HG03565 (cell line): Measurements from ENCODE around the gene ANXA10.
"Not testable (repeated sequence)": the region's sequence is repeated elsewhere in the genome, so short reads cannot be mapped to it uniquely, and the experiment has no call there.

Experiments
- ATAC-seq: cut with Tn5 transposase; IDR thresholded peaks from one replicate; pipeline ENCODE4 v1.9.1; 2021; ENCODE audit warnings: mild to moderate bottlenecking, moderate library complexity; ENCODE audit not compliant: unreplicated experiment

ANXA10 gene

DNA sequence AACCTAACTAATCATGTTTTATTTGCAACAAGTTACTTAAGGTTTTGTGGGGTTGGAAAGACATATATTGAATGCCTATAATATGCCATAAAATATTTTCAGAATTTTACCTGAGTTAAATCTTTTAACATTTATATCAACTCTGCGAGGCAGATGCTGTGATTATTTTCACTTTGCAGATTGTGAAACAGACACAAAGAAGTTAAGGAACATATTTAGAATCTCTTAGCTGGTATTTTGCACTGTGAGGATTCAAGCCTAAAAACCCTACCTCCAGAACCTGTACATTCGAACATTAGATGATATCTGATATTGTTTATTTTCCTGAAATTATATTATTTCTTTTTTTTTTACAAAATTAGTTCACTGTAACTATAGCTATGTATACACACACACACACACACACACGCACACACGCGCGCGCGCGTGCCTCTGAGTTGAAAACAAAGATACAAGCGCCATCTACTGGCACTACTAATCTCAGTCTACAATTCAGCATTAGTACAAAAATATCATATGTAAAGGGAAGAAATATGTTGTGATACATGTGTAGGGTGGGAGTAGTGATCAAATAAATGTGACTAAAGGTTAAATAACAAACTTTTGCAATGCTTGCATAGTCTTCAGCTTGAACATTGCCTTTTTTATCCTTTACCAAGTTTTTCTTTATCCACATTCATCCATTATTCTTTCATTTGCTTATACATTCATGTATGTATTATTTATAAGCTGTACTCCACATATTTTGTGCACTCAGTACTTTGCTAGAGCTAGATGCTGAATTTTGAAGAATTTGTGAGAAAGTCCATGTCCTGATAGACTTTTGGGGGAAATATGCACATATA lies 61.5 kb downstream of the ANXA10 start:
- peak; percentile 85 for ATAC-seq

DNA sequence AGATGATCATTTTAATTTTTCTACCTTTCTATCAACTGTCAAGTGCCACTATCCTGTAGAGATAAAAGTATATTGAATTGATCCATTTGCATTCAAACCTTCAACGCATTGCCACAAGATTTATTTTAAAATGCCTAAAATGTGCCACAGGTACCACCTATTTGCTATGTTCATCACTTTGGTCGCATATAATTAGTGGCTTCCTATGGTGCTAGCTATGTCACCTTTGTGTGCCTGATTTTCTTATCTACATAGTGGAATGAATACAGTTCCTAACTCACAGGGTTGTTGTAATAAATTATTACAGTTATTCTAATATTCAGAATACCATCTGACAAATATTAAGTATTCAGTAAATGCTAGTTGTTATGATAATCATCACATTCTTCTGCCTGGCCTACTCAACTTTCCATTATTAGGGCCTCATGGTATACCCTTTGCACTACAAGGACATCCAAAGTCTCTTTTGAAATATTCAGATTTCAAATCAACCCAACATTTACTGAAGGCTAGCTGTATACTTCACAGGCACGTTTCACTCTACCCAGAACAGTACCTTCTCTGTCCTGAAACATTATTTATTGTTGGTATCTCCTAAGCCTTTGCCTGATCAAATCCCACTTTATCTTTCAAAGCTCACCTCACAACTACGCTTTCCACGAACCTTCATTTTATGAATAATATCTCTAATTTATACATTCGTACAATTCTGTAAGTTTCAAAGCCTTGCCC lies 62.4 kb downstream of the ANXA10 start:
- no peak for ATAC-seq

DNA sequence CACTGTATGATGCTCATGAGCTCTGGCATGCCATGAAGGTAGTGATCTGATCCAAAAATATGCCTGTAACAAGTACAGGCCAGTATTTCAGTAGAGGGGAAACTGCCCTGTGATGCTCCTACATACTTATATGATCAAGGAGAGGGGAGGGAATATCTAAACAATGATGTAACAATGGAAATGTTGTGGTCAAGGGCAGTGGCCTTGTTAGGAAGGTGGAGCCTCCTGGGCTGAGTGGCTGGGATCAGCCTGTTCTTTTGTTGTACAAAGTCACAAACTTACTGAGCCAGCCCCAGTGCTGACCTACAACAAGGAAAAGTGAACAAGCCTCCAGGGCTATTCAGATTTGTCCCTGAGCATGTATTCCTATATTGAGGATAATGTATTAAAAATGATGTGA lies 70.3 kb downstream of the ANXA10 start:
- ATAC-seq: no peak

DNA sequence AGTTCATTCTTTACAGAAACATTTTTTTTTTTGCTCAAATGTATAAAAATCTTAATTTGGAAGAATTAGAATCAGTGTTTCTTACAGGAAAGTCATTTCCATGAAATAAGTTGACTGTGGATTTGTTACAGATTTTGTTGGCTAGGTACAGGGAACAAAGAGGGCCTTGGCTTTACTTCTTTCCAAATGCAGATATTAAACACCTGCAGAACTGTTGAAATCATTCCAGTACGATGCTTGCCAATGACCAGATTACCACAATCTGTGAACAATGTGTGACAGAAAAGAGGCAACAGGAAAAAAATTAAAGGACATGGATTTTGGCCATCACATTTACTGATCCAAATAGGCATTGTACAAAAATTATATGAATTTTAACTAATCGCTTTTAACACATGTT lies 70.8 kb downstream of the ANXA10 start:
- no peak for ATAC-seq

DNA sequence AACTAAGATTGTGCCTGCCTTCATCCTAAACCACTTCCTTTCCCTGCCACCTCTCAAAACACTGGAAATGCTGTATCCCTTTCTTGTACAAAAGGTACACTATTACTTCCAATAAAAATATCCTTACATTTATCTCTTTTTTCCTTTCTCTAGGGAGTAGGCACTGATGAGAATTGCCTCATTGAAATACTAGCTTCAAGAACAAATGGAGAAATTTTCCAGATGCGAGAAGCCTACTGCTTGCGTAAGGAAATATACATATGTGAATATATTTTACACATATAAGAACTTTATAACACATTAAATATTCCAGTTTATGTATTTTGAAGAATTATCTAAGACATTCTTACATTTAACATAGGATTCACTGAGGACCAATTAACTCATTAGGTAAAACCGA lies 71.7 kb downstream of the ANXA10 start:
- ATAC-seq: no peak

DNA sequence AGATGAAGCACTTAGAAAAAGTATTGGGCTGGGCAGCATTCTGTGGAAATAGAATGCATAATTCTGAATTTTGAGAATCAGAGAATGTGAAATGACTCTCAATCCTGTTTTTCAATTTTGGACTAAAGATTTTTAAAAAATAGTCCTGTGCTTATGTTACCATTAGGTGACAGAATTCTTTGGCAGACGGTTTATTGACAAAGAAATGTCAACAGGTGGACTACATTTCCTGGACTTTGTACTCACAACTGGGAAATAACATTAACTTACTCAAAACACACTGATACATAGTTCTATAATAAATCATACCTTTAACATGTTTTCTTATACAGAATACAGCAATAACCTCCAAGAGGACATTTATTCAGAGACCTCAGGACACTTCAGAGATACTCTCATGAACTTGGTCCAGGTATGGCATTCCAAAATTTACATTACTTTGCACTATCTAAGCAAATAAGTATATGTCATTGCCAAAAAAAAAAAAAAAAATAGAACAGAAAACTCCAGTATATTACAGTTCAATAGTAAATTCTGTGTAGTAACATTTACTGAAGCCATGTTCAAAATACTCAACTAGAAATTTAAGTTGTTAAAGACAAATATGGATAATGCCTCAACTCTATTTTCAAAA lies 72.7 kb downstream of the ANXA10 start:
- no peak for ATAC-seq

DNA sequence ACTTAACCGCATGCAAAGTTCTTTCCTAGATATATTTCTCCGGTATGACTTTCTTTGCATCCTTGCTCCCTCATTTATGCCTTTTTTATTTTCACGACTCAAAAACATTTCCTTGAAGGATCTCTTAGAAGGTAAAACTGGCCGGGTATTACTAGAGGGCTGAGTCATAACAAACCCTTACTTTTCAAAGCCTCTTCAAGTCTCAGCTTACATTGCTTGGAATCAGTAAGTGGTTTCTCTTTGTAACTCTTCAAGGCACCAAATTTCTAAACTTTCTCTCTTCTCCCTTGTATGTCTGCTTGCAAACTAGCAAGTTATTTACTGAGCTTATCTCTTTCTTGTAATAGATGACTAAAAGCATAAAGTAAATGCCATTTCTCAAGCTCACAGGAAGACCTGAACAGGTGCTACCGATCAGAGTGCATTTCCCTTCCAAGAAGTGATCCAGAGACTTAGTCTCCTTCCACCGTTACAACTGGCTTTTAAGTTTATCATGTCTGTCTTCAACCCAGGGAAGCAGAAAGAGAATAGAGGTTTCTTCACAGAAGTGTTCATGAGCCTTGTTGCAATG lies 75.5 kb downstream of the ANXA10 start:
- ATAC-seq: peak; percentile 80

DNA sequence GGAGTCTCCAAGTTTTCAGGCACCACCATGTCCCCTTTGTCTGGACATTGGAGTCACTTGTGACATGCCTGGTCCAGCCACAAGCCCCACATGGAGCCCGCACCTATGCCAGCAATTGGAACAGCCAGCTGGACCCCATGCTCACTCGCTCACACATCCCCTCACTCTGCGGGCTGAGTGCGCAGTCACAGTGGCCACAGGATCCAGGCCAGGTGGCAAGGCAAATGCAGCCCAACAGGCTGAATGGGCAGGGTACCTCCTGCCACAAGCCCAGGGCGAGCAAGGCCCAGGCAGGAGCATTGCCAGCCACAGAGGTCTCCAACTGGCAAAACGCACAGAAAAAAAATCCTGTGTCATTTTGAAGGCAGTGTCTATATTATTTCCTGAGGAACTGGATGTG lies 82.0 kb downstream of the ANXA10 start:
- ATAC-seq: no peak

DNA sequence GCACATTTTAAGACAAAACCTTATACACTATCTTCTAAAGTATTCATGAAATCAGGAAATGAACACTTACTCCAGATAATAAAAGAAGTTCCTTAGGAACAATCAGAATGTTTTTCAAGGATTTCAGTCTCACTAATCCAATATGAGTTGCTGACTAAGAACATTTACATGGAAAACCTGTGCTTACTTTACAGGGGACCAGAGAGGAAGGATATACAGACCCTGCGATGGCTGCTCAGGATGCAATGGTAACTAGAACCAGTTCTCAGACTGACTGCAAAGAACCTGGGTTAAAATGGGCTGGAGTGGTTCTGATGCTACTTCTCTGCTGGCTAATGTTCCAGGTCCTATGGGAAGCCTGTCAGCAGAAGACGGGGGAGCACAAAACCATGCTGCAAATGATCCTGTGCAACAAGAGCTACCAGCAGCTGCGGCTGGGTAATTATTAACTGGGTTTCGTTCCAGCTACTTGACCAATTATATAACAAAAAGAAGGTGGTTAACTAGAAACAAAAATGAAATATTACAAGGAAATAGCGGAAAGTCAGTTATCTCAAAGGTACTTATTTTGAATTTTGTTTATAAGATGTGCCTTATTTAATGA lies 85.3 kb downstream of the ANXA10 start:
- no peak for ATAC-seq

DNA sequence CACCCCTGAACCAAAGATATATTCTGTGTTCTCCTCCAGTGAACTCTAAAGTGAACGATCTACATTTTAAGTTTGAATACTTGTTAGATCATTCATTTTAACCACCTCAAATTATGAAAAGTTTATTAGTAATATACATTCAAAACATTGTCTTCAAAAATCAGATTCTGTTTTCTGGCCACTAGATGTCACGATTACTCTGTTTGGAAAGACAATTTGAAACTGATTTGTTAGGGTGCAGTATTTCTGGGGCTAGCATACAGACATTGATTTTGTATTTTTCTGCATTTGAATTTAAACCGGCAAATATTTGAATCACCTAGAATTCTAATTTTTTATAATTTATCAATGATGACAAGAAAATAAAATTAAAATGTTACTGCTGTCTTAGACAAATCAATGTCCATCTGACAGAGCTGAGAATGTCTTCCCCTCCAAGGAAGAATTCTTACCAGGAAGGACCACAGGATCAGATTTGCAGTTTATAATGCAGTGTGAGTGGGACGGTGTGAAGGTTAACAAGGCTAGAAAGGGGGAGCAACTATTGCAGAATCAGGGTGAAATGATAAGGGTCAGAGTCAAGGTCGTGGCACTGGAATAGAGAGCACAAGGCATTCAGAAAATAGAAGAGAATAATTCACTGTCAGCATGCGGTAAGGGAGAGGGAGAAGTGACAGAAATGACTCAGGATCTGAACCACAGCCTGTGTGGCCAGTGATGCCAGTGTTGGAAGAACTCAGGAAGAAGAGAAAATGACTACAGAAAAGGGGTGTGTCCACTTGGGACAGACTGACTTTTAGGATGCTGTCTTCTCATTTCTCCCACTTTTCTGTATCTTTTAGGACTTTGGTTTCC lies 91.6 kb downstream of the ANXA10 start:
- no peak for ATAC-seq

DNA sequence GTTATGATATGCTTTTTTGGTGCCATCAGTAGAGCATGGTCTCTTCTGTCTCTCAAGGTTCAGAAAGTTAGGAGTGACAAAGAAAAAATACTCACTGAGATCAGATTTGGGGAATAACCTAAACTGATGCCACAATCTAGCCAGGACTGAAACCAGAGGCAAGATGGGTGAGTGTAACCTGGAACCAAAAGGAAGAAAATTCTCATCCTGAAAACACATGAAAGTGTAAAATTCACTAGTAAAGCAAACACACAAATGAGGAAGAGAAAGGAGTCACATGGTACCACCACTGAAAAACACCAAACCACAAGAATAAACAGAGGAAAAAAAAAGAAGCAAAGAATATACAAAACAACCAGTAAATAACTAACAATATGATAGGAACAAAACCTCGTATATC lies 96.4 kb downstream of the ANXA10 start:
- ATAC-seq: peak; percentile 43

DNA sequence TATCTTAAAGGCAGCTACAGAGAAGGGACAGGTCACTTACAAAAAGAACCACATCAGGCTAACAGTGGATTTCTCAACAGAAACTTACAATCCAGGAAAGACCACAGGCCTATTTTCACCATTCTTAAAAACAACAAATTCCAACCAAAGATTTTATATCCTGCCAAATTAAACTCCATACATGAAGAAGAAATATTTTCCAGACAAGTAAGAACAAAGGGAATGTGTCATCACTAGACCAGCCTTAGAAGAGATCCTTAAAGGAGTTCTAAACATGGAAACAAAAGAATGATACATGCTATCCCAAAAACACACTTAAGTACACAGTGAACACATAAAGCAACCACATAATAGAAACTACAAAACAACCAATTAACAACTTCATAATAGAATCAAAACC lies 105.6 kb downstream of the ANXA10 start:
- no peak for ATAC-seq

DNA sequence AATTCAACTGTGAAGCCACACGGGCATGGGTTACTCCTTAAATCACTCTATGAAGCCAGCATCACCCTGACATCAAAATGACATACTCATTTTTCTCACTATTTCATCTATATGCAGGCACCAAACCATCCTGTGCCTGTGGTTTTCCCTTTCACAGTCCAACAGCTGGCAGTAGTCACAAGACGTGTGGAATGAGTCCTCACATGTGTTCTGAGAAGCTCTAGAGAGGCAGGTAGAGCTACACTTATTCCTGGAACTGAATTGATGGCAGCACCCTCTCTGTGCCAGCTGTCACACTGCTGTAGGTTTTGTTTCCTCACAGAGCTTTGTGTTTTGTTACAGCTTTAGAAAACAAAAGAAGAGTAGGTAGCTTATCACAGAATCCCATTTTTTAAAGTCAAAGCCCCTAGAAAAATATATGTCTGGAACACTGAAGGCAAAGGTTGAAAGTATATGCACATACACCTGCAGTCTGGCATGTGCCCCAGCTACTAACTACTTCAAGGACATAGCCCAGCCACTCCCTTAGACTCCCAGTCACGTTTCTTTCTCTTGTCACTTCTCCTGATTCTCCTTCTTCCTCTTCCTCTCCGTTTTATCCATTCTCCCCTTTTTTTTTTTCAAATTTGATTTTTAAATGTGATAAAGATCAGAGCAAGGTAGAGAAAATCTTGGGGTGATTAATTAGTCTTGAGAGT lies 107.1 kb downstream of the ANXA10 start:
- ATAC-seq: no peak

DNA sequence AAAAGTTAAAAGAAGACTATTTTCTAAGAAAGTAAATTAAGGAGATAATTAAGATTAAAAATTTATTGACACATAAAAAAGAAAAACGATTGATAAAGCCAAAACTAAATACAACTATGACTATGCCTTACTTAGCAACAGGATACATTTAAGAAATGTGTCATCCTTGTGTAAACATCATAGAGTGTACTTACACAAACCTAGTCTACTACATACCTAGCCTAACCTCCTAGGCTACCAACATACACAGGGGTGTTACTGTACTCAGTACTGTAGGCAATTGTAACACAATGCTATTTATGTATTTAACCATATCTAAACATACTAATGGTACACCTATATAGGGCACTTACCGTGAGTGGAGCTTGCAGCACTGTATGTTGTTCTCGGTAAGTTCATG lies 108.3 kb downstream of the ANXA10 start:
- no peak for ATAC-seq

DNA sequence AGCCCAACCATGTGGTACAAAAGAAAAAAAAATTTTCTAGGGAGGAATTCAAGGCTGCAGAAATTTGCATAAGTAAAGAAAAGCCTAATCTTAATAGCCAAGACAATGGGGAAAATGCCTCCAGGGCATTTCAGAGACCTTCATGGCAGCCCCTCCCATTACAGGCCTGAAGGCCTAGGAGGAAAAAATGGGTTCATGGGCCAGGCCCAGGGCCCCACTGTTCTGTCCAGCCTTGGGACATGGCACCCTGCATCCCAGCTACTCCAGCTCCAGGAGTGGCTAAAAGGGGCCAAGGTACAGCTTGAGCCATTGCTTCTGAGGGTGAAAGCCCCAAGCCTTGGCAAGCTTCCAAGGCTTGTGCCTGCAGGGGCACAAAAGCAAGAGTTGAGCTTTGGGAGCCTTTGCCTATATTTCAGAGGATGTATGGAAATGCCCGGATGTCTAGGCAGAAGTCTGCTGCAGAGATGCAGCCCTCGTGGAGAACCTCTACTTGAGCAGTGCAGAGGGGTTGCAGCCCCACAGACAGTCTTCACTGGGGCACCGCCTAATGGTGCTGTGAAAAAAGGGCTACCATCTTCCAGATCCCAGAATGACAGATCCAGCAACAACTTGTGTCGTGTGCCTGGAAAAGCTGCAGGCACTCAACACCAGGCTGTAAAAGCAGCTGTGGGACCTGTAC lies 111.0 kb downstream of the ANXA10 start:
- ATAC-seq: no peak

DNA sequence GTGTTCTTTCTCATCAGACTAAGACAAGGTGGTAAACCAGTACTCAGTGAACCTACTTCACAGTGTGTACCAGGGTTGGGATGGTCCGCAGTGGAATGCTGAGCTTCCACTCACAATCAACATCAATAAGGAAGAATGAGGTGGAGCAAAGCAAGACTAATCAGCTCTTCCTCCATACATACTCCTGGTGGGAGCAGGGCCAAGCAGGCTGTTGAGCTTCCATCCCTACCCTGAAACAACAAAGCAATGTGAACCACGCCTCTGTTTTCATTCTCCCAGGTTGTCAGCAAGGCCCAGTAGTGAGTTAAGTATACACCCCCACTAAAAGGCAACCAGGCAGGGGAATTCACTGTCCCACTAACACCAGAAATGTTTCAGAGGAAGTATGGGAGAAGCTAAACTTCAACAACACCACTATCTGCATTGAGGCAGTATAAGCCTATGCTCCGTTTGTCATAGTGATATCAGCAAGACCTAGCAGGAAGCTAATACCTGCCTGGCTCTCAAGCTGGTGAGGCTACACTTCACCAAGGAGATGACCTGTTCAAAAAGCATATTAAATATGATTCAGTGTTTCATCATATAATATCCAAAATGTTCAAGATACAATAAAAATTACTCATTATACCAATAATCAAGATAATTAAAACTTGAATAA lies 116.7 kb downstream of the ANXA10 start:
- no peak for ATAC-seq

DNA sequence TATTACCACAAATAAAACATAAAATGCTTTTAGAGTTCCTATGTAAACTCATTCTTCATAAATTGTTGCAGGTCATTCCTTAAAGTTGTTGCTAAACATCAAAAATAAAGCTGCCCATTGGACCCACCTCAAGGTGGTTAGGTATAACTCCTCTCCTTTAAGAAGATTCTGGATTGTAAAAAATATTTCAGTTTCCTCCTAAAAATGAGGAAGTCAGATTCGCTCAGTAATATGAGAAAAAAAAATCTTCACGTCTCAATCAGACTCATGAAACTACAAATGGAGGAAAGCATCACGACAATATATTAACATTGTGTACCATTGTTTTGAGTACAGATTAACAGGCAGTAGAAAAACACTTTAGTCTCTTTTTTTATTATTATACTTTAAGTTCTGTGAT lies 120.3 kb downstream of the ANXA10 start:
- ATAC-seq: no peak

DNA sequence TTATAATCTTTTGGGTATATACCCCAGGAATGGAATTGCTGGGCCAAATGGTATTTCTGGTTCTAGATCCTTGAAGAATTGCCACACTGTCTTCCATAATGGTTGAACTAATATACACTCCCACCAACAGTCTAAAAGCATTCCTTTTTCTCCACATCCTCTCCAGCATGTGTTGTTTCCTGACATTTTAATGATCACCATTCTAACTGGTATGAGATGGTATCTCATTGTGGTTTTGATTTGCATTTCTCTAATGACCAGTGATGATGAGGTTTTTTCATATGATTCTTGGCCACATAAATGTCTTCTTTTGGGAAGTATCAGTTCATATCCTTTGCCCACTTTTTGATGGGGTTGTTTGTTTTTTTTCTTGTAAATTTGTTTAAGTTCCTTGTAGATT lies 121.2 kb downstream of the ANXA10 start:
- ATAC-seq: not testable (repeated sequence)

DNA sequence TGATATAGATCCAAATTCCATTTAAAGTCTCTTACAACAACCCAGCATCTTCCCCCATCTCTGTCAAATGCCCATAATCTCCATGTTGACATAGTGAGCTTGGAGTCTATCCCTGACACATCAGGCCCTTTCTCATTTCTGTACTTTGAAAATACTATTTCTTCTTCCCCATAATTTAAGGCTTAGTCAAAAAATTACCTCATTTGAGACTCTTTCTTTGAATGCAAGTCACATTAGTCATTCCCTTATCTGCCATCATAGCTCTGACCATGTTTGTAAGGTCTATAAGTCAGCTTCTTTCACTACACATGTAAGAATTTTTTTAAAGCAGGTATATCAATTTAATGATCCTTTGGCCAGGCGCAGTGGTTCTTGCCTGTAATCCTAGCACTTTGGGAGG lies 126.3 kb downstream of the ANXA10 start:
- ATAC-seq: no peak
